DMS153 (cell line): ENCODE data around the gene MPC2.
"Not testable (repeated sequence)": the region's sequence is repeated elsewhere in the genome, so short reads cannot be mapped to it uniquely, and the experiment has no call there.

Experiments
- DNase-seq: peaks from one replicate; lab custom pipeline; 2025; lab: John Stamatoyannopoulos, UW

Gene MPC2

DNA sequence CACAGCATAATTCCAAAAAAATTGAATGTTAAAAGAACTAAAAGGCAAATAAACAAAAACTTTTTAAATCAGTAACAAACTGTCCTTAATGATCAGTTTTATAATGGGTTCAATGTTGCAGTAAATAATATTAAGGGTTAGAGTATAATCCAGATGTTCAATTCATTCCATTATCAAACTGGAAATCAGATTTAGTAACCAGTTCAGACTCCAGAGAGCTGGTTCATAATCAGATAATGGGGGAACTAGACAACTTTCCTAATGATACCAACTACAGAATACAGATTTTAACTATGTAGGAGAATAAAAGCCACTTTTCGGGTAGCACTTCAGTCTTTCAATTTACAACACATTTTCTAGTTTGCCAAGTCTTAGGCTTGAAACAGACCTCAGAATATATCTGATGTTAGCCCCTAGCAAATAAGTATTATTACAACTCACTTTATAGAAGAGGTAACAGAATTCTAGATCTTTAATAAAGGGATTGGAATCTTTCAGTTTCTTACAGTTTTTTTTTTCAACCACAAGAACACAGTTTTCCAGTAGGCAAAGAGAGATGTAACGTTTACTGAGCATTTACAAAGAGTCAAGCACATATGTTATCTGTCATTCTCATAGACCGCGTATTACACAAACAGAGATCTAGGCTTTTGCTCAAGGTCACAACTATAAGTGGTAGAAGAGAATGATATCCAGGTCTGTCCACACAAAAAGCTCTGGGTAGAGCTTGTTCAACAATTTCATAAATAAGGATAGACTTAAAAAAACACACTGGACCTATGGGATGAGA, 2.3 kb downstream of the MPC2 start:
- no peak for DNase-seq

DNA sequence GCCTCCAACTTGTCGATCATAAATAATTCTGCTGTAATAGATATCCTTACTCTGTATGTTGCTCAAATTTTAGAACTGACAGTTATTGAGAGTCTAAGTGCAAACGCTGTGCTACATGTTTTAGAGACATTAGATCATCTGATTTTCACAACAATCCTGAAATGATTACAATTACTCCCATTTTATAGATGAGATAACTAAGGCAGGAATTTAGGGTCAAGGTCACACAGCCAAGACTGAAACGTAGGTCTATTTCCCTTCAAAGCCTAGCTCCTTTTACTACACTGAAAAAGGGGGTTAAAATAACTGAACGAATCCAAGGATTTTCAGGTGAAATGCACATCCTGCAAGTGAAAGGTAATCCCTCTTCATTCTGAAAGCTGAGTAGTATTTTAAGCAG, 3.1 kb downstream of the MPC2 start:
- DNase-seq: no peak

DNA sequence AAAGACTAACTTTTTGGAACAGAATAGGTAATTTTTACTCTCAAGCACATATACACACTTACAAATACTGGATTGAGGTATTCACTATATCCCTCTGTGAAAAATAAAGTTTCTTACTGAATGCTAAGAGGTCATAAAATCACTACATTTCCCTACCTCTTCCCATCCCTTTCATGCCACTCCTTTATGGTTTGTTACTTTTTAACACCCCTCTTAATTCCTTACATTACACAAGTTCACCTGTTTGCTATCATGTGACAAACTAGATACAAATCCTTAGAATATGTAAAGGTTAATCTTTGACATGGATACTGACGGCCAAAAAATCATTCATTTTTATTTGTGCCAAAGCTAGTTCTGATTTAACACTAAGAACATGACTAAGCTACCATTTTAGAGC, 7.1 kb downstream of the MPC2 start:
- DNase-seq: no peak

DNA sequence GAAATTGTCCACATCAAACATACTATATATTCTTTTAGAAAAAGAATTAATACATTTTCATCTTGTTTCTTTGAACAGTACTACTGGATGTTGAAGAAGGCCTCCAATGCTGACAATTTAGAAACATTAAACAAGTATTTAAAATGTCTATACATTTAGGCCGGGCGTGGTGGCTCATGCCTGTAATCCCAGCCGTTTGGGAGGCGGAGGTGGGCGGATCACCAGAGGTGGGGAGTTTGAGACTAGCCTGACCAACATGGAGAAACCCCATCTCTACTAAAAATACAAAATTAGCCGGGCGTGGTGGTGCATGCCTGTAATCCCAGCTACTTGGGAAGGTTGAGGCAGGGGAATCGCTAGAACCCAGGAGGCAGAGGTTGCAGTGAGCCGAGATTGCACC, 8.0 kb downstream of the MPC2 start:
- DNase-seq: not testable (repeated sequence)

DNA sequence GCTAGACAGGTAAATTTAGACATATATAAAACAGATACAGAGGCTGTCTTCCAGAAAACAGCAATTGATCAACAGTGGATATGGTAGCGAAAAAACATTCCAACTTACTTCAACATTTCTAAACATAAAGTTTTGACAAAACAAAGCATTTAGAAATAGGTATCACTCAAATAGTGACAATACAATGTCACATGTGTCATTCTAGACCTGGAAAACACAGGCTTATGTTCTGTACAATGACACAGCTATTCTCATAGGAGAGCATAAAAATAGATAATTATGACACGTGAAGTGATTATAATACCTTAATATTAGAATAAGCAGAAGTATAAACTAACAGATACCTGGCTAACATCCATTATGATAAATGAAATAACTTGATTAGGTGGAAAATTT, 8.4 kb downstream of the MPC2 start:
- no peak for DNase-seq

DNA sequence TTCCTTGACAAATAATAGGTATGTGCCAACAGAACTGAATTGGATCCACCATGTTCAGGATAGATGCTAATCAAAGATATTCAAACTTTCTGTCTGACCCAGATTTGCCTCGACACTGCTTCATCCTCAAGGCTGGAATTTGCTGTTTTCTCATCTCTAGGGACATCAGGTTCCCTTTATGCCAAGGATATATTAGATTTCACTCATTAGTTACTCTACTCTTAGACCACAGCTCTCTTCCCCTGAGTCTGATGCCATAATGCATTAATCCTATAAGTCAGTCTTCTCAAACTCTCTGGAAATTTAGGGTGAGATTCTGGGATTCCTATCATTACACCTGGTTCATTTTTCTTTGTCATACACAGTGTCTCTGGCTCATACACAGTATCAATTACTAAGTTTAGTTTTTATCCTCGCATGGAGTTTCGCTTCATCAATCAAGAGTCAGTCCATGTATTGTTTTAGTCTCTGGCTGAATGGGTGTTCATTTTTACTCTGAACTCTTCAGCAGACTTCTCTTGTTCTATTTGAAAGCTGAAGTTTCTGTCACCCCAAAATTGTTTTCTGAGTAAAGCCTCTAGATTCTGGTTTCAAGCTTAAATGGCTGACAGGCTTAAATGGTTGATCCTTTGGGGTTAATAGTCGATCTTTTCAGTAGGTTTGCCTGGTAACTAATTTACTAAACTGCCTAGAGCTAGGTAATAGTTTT, 9.7 kb downstream of the MPC2 start:
- no peak for DNase-seq

DNA sequence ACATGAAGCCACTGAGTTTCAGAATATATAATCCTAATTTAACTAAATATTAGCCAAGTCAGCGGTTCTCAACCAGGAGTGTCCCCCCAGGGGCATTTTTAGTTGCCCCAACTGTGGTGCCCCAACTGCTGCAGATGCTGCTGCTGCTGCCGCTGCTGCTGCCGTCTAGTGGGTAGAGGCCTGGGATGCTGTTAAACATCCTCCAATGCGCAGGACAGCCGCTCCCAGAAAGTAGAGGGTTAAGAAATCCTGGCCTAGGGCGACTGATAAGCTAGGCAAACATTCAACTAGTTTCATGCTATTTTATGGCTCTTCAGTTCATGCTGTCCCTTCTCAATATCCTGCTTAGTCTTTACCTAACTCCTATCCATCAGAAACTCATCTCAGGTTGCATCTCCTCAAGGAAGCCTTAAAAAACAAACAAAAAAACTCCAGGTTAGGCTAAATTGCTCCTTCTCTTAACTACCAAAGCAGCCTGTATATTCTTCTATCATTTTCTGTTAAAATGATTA, 10.3 kb downstream of the MPC2 start:
- DNase-seq: no peak

DNA sequence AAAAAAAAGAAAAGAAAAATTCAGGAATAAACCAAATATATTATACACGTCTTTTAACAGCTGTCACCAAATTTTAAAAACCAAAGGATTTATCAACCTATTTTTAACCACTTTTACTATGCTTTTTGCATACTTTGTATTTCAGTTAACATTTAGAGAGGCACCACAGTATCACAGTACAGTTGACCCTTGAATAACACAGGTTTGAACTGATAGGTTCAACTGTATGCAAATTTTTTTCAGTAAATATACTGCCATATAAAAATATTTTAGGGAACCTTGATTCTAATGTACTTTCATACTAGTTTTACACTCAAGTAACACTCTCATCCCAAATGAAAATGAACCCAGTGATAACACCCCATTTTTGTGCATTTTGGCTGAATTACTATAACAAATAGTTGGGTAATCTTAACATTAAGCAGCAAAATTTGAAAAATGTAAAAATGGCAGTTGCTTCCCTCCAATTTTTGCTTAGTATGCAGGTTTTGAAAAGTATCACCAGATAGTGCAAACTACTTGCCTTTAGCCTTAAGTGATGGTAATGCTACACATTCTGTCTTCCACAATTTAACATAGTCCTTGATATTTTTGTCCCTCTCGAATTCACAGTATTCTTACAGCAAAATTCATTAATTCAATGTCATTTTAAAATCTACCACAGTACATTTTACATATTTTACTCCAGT, 12.2 kb downstream of the MPC2 start:
- DNase-seq: no peak

DNA sequence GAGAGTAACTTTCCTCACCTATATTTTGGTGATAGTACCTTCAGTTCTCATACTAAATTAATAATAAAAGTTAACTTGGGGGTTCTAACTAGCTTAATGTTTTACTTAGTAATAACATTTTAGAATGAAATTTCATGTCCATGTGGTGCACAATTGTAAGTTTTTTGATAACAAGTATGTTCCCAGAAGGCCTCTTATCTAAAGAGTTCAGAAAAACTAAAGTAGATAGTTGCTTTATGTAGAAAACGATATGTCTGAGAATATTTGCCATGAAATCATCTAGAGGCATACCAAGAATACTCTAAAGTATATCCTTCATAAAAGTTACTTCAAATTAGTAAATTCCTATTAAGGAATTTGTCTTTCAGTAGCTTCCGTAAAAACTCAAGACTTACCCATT, 12.8 kb downstream of the MPC2 start:
- DNase-seq: no peak

DNA sequence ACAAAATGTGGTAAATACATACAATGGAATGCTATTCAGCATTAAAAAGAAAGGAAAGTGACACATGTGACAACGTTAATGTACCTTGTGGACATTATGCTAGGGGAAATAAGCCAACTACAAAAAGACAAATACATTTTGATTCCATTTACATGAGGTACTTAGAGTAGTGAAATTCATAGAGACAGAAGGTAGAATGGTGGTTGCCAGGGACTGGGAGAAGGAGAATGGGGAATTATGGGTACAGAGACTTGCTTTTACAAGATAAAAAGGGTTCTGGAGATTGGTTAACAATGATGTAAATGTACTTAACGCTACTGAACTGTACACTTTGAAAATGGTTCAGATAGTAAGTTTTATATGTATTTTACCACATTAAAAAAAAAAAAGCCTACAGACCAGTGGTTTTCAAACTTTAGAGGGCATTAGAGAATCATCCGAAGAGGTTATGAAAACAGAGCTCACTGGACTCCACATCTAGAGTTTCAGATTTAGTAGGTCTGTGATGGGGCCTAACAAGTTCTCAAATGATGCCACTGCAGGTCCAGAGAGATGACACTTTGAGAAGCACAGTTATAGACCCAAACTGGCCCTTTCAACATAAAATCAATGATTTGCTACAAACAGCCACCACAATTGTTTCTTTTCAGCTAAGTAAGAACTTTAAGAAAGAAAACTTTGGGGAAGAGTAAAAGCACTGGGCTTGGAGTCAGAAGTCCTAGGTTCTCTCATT, 13.4 kb downstream of the MPC2 start:
- no peak for DNase-seq

DNA sequence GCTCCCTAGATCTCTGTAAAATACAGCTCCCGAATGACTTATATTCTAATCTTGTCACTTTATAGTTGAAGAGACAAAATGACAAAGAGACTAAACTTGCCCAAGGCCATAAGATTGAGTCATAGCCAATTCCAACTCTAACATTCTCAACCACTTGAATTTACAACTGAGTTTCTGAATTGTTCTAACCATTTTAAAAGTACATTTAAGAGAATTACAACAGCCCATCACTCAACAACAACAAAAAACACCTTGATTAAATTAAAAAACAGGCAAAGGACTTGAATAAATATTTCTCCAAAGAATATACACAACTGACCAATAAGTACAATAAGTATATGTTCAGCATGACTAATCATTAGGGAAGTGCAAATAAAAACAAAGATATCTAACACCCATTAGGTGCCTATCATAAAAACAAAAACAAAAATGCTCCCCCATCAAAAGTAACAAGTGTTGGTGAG, 14.2 kb downstream of the MPC2 start:
- no peak for DNase-seq

DNA sequence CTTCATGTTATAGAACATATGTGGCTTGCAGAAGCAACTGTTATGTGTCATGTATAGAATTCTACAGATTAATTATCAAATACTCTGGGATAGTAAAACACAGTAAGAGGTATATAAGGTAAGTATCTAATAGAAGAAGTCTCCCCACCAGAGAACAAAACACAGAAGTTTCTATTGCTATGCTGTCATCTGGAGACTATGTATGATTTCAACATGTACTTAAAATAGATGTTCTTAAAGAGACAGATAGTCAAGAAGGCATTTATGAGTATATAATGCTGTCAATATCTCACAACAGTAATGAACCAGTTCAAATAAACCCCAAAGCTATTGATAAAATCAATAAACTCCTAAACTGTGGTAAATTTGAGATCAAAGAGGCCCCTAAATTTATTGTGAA, 14.8 kb downstream of the MPC2 start:
- DNase-seq: no peak

DNA sequence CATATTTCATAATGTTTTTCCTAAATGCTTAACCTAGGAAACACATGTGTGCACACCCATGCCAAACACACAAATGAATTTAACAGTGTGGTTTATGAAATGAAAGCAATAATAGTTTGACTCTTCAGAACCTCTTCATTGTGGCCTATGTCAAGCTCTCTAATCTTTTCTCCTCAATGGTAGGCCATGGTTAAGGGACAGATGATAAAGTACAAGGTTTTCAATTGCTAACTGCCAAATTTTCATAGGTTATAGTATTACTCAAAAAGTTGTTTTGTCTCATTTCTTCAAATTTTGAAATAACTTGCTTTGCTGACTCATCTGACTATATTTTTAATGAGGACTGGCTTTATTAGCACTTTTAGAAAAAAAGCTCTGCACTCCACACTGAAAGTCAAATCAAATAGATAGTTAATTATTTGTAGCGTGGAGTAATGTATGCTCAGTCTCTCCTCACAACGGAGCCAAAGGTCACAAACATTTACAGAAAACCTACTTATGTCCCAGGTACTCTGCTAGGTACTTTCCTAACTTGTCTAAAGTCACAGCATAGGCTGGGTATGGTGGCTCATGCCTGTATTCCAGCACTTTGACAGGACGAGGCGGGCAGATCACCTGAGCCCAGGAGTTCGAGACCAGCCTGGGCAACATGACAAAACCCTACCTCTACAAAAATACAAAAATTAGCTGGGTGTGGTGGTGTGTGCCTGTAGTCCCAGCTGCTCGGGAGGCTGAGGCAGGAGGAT, 19.9 kb downstream of the MPC2 start:
- no peak for DNase-seq

DNA sequence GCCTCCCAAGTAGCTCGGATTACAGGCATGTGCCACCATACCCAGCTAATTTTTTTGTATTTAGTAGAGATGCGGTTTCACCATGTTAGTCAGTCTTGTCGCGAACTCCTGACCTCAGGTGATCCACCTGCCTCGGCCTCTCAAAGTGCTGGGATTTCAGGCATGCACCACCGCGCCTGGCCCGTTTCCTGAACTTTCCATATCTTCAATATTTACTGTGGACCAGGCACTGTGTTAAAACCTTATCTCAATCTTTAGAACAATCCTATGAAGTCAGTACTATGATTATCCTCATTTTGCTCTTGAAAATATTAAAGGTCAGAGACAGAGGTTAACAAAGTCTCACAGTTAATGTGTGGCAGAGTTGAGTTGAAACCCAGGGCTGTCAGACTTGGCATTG, 21.3 kb downstream of the MPC2 start:
- DNase-seq: no peak

DNA sequence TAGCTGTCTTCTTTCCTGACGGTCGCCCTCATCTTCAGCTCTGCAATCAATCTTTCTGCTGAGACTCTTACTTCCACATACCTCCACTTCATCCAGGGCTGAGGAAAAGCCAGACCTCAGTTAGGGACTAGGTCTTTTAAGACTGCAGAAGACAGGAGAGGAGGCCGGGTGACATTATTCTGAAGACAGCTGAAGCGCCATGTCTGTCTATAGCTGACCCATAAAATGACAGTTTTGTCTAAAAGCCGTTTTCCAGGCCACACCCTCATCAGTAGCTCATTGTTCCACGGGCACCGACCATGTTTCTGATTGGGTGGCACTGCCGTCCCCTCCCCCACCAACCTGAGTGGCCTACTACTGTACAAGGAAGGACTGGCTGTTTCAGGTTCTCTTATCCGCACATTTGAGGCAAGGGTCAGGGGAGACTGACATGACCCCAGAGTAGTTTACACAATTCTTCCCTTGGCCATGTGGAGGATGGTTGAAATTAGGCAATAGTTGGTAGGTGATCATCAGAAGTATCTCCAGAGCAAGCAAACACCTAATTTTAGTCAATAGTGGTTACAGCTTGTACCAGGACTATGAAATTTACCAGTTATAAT, 22.9 kb downstream of the MPC2 start, which contains the start of gene ADCY10:
ADCY10 (minus strand) TSS at position 240 of the 602 bp plus-strand sequence. CDS start 8,994 bp downstream, outside the sequence.
- no peak for DNase-seq

DNA sequence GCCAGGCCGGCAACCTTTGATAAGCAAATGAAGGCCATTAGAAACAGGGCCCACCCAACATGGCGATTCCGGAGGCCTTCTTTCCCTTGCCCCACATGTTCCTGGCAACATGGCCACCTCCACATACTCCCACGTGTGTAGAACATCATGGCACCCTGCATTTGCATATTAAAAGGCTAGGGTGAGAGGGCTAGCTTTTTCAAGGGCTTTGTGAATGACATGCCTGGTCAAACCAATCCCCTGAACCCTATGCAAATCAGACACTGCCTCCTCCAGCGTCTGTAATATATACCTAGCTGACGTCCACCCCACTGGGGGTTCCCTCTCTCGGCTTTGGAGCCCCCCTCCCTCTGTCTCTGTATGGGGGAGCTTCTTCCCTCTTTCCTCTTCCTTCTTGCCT, 24.6 kb downstream of the MPC2 start:
- no peak for DNase-seq

DNA sequence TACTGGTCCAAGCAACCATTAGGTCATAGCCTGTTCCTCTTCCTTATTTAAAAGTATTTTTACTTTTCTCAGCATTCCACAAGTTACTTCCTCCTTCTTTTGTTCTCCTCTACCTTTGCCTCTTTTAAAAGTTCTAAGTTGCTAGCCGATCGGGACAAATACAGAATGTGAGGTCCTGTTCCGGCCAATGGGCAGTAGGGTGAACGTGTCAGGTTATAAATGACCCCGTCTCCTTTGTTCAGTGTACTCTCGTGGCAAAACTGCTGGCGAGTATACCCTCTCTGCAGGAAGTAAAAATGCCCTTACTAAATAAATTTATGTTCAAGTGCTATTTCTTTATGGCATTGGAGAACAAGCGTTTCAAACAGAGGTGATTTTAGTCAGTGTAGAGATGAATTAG, 25.5 kb downstream of the MPC2 start:
- no peak for DNase-seq

DNA sequence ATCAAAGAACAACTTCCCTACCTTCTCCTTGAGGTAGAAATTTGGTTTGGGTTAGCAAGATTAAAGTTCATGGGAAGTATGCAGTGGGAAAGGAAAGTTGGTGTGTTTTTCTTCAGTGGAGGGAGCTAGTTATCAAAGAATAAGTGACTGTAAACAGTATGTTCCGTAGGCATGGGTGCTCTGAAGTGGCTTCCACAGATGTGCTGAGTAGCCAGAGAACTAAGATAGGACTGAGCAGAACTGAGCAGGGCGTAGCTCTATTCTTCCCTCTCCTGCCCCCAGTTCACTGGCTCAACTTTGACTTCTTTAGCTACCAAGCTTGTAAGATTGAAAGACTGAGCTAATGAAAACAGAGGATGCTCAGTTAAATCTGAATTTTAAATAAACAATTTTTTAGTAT, 26.3 kb downstream of the MPC2 start:
- no peak for DNase-seq

DNA sequence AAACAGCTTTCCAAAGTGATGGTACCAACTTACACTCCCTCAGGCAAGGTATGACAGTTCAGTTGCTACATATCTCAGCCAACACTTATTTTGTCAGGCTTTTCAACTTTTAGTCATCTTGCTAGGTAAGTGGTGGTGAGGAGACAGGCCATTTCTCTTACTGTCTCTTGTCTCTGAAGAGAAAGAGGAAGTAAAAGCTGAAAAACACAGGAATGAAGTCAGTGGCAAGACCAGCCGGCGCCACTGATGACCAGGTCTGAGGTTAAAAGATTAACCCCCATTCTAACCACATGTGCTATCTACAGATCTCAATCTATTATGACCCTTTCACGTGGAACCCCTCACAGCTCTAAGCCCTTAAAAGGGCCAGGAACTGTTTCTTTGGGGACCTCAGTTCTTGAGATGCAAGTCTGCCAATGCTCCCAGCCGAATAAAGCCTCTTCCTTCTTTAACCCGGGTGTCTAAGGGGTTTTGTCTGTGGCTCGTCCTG, 27.1 kb downstream of the MPC2 start:
- DNase-seq: no peak

DNA sequence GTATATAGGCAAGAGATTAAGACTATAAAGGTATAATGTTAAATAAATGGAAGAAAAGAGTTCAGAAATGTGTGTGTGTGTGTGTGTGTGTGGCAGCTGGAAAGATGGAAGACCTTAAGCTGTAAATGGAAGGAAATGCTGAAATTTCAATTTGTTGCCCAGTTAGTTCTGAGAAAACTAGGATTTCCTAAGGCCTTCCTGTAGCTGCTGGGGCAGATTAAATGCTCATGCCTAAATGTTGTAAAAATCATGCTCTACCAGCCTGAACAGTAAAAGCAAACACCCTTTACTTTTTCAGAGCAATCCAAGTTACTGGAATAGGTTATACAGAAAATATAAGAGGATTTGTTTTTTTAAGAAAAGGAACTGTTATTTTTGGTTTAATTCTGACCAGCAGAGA, 31.2 kb downstream of the MPC2 start:
- DNase-seq: no peak

DNA sequence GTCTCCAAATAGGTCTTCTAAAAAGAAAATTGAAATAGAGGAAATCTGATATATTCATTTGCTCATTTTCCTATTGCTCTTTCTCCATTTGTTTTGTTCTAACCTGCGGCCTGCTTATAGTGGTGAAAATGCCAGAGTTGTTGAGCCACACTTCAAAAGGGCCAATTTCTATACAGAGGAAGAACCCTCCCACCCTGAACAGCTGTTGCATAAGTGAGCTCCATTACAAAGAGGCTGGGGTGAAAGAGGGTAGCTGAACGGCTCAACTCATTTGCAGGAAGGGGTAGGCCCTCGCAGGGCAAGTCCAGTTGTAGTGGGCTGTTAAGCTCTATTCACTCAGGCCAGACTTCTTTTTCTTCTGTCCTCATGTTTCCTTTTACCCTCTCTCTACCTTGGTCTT, 31.7 kb downstream of the MPC2 start:
- no peak for DNase-seq
